GM12878 (cell line): Measurements from ENCODE around the gene COL25A1. TPM values are rescaled to one million over a fixed set of nuclear protein-coding genes. Genes with fewer than 3 reads are reported as not detected.

Source experiments
- ATAC-seq: fragments of 200-7000 bp; cut with Tn5 transposase; 3 replicates; pipeline ENCODE4 v1.9.1; 2020; ENCODE audit warnings: mild to moderate bottlenecking, moderate library complexity
- BruUV-seq: library from RNA; stranded (reverse); fragments of 400-500 nt; replicated peaks from 2 replicates; lab custom pipeline; 2021; lab: Mats Ljungman, UMichigan
- CTCF ChIA-PET: fragments of 300-600 bp; sonication (Branson Sonifier 250); formaldehyde crosslinking; extraction: SDS; loops from one replicate; lab custom pipeline; 2021; ENCODE audit warnings: inconsistent platforms; lab: Yijun Ruan, JAX
- POLR2A ChIA-PET: fragments of 350-600 bp; formaldehyde crosslinking; extraction: SDS; loops from one replicate; lab custom pipeline; 2021; ENCODE audit warnings: inconsistent platforms; lab: Charles Lee
- RAD21 ChIA-PET: fragments of 300-600 bp; sonication (Branson Sonifier 250); formaldehyde crosslinking; loops from one replicate; lab custom pipeline; 2023; ENCODE audit warnings: antibody characterized with exemption; ENCODE audit not compliant: unreplicated experiment; lab: Charles Lee
- SMC1A ChIA-PET: fragments of 300-600 bp; sonication (Branson Sonifier 250); formaldehyde crosslinking; loops from one replicate; lab custom pipeline; 2023; ENCODE audit not compliant: unreplicated experiment, uncharacterized antibody; lab: Charles Lee
- DNase-seq: peaks from one replicate; pipeline ENCODE4 v3.0.0-alpha.2; 2011; ENCODE audit warnings: low read depth, low spot score
- FAIRE-seq: peaks from 3 replicates; lab custom pipeline; 2011; peaks lifted over from hg19 to GRCh38; lab: Jason Lieb, UNC
- H2AFZ ChIP-seq: 2 replicates; pipeline ENCODE4 v1.6.0; 2011; ENCODE audit warnings: low read depth, low read length, control low read depth; ENCODE audit not compliant: control insufficient read depth
- H3K27ac ChIP-seq: 2 replicates; pipeline ENCODE4 v1.5.1; 2011; ENCODE audit warnings: control low read depth; ENCODE audit not compliant: control insufficient read depth, insufficient read depth
- H3K27me3 ChIP-seq, 2 experiments: replicated peaks in 1 of 2; 2 replicates each; pipeline versions ENCODE4 v1.6.0 to v1.6.1; 2011; ENCODE audit warnings: low read length in 1 of 2; ENCODE audit not compliant: control insufficient read depth in 2 of 2, insufficient read depth in 2 of 2
- H3K36me3 ChIP-seq, 2 experiments: 2 replicates each; pipeline ENCODE4 v1.5.1; 2011; ENCODE audit warnings: low read length in 1 of 2; ENCODE audit not compliant: control insufficient read depth in 2 of 2, insufficient read depth in 2 of 2
- H3K4me1 ChIP-seq: 2 replicates; pipeline ENCODE4 v1.6.1; 2011; ENCODE audit warnings: mild to moderate bottlenecking, low read length, moderate library complexity, mixed read lengths; ENCODE audit not compliant: control insufficient read depth, insufficient read depth
- H3K4me2 ChIP-seq: 2 replicates; pipeline ENCODE4 v1.6.0; 2011; ENCODE audit warnings: control low read depth; ENCODE audit not compliant: control insufficient read depth, insufficient read depth
- H3K4me3 ChIP-seq: fragments of 200-600 bp; sonication (generic); 2 replicates; pipeline ENCODE4 v1.5.1; 2016
- H3K79me2 ChIP-seq: 2 replicates; pipeline ENCODE4 v1.6.0; 2011; ENCODE audit warnings: low read length; ENCODE audit not compliant: control insufficient read depth, insufficient read depth
- H3K9ac ChIP-seq: 2 replicates; pipeline ENCODE4 v1.8.0; 2011; ENCODE audit warnings: low read length, control low read depth, mixed read lengths; ENCODE audit not compliant: control insufficient read depth, insufficient read depth
- H3K9me3 ChIP-seq: replicated peaks from 3 replicates; pipeline ENCODE4 v1.5.1; 2011; ENCODE audit warnings: mild to moderate bottlenecking, low read length; ENCODE audit not compliant: control insufficient read depth, insufficient read depth
- H4K20me1 ChIP-seq: 2 replicates; pipeline ENCODE4 v1.6.0; 2011; ENCODE audit not compliant: control insufficient read depth, insufficient read depth
- CBX3 ChIP-seq: fragments of 200-600 bp; sonication (generic); IDR thresholded peaks from 2 replicates; pipeline ENCODE4 v1.6.1; 2016; ENCODE audit warnings: low read depth, borderline replicate concordance
- HDGF ChIP-seq: fragments of 450-650 bp; IDR thresholded peaks from 2 replicates; pipeline ENCODE4 v1.6.1; 2016; ENCODE audit warnings: antibody characterized with exemption
- JUNB ChIP-seq: IDR thresholded peaks from 2 replicates; pipeline ENCODE4 v1.6.1; 2016; ENCODE audit warnings: antibody characterized with exemption, mild to moderate bottlenecking
- KDM1A ChIP-seq: fragments of 200-600 bp; sonication (generic); IDR thresholded peaks from 2 replicates; pipeline ENCODE4 v1.6.1; 2016; ENCODE audit warnings: borderline replicate concordance
- LARP7 ChIP-seq: fragments of 450-650 bp; IDR thresholded peaks from 2 replicates; pipeline ENCODE4 v1.6.1; 2017; ENCODE audit warnings: mild to moderate bottlenecking
- TCF3 ChIP-seq: IDR thresholded peaks from 2 replicates; pipeline ENCODE4 v1.6.1; 2012; ENCODE audit warnings: low read depth, mild to moderate bottlenecking, low read length, borderline replicate concordance; ENCODE audit not compliant: insufficient read depth
- WGBS: methylation state at CpG from one replicate; pipeline ENCODE4 v1.1.6; 2016; ENCODE audit warnings: low lambda C conversion rate; ENCODE audit not compliant: insufficient replicate concordance, insufficient coverage; ENCODE audit errors: missing lambda C conversion rate; 5-methylcytosine and 5-hydroxymethylcytosine counted together
- in situ Hi-C: fragments of 300-500 bp; cut with MboI; formaldehyde crosslinking; loops from 9 replicates; pipeline ENCODE4 v1.14.3; 2018; ENCODE audit warnings: mixed read lengths
- intact Hi-C: fragments of 100-400 bp; cut with micrococcal nuclease; formaldehyde crosslinking; loops from one replicate; pipeline ENCODE4 v1.14.2; 2022; ENCODE audit not compliant: unreplicated experiment
- polyA plus RNA-seq, 11 experiments: library from polyadenylated mRNA; depleted of rRNA in 4 of 11; unstranded in 6 of 11; stranded (reverse) in 5 of 11; fragments of >200 nt; fragmentation: Nextera tagmentation in 4 of 11; fragmentation: Illumina TruSeq in 1 of 11; extraction: Ambion mirVana in 4 of 11; extraction: Trizol in 1 of 11; gene quantifications; 1 replicate in 1 of 11; 2 replicates in 10 of 11; pipeline versions ENCODE4 v1.2.1 to v1.2.3, GENCODE V29; 2011 to 2016; ENCODE audit warnings: inconsistent platforms in 2 of 11, missing spikeins in 2 of 11, low read depth in 1 of 11
- total RNA-seq, 4 experiments: library from RNA; depleted of rRNA in 3 of 4; stranded (reverse); fragments of >200 nt in 3 of 4; fragmentation: Illumina TruSeq in 1 of 4; extraction: Trizol in 1 of 4; gene quantifications; 2 replicates each; pipeline versions ENCODE4 v1.2.1 to v1.2.3, GENCODE V29; 2013 to 2021
- TF ChIP-seq, protein P1 (sequence below): fragments of 450-650 bp; IDR thresholded peaks from 2 replicates; pipeline ENCODE4 v1.6.1; 2017; ENCODE audit warnings: low read depth, mild to moderate bottlenecking, moderate library complexity

The COL25A1 gene
- total and polyA plus RNA-seq, 10 of the 15 experiments (the other 5 are each of a cell fraction or from before 2014, with no cell fraction given): 0.01 to 0.26 (median 0.12) TPM; not detected in 6

DNA sequence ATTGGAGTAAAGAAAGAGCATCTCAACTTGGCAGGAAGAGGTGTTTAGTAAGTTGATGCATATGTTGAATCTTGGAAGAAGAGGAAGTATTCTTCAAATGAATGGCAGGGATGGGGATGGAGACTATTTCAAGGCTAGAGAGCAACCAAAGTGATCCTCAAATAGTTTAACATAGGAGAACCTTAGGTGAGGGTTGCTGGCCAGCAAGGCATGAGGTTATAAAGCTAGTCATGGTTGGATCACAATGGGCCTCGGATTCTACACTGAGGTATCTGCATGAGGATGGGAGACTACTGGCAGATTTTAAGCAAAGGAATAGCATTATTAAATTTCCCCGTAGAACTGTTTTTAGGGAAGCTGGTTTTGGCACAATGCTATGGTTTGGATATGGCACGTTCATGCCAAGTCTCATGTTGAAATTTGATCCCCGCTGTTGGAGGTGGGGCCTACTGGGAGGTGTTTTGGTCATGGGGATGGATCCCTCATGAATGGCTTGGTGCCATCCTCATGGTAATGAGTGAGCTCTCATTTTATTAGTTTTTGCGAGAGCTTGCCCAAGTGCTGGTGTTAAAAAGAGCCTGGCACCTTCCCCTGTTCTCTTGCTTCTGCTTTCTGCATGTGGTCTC, 497.7 kb downstream of the COL25A1 start (continued):
- TF ChIP-seq HDGF: no peak
- TF ChIP-seq KDM1A: no peak

DNA sequence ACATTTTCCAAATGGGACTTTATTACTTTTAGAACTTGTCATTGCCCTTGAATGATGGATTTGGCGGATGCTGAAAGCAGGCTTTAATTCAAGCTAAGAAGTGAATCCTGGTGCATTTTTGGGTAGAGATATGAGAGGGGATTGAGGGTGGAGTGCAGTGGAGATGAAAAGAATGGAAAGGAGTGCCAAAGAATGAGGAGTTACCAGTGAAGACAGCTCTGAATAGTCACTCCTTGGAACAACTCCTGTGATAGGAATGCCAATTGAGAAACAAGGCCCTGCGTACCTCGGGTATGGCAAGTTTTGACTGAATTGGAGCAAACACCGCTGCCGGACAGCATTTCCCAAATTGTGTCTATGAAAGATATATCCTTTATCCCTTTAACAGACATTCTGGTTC, 503.2 kb downstream of the COL25A1 start:
- TF ChIP-seq CBX3 (no peak), JUNB (no peak), TCF3 (no peak), LARP7 (no peak)
- TF ChIP-seq, protein P1, sequence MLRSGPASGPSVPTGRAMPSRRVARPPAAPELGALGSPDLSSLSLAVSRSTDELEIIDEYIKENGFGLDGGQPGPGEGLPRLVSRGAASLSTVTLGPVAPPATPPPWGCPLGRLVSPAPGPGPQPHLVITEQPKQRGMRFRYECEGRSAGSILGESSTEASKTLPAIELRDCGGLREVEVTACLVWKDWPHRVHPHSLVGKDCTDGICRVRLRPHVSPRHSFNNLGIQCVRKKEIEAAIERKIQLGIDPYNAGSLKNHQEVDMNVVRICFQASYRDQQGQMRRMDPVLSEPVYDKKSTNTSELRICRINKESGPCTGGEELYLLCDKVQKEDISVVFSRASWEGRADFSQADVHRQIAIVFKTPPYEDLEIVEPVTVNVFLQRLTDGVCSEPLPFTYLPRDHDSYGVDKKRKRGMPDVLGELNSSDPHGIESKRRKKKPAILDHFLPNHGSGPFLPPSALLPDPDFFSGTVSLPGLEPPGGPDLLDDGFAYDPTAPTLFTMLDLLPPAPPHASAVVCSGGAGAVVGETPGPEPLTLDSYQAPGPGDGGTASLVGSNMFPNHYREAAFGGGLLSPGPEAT: no peak
- BruUV-seq: no TSS peak
- Histone ChIP-seq H3K79me2 (no peaks in the 10 kb centered on the region), H4K20me1 (no peaks in the 10 kb centered on the region), H2AFZ (no peak overlapping the region), H3K4me3 (no peak overlapping the region), H3K9ac (no peak overlapping the region), H3K36me3 (no peaks in the 10 kb centered on the region), H3K4me1 (no peaks in the 10 kb centered on the region), H3K27ac (no peak overlapping the region), H3K27me3 (no peaks in the 10 kb centered on the region), H3K4me2 (no peak overlapping the region), H3K9me3 (no peaks in the 10 kb centered on the region)
- RAD21 ChIA-PET: no interaction called here
- CTCF ChIA-PET: no interaction called here
- SMC1A ChIA-PET: no interaction called here
- ATAC-seq (no peak), FAIRE-seq (no peak), DNase-seq (no peak)
- WGBS: 79% methylated on average over 5 of the region's 5 CpGs
- in situ Hi-C loops (no loop called here), intact Hi-C loops (no loop called here)
- POLR2A ChIA-PET: no interaction called here
